ENCODE data around the gene PCGF6. TPM values are rescaled to one million over a fixed set of nuclear protein-coding genes. Genes with fewer than 3 reads are reported as not detected.
A peak's percentile ranks its signal among the peaks of the same experiment; 100 is the strongest.

PCGF6 gene
- polyA plus RNA-seq, 1 of the 3 experiments (the other 2 are of a cell fraction) = 5.1 TPM

DNA sequence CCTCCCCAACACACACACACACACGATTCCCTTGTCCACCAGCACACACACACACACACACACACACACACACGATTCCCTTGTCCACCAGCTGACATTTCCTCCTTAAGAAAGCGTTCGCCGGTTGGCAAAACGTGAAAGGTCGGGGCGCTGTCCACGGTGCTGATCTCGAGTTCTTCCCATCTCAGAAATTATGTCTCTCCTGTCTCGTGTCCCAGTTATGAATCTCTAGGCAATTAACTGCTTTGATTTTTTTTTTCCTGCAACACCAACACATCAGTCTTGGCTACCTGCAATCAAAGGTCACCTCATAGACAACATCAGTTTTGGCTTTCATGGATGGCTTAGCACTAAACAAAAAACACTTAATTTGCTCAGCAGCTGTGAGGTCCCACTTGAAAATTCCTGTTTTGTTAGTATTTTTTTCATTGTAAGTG lies 72.1 kb downstream of the PCGF6 start:
- ChIA-PET POLR2A (interaction anchor here (2.7 kb wide), 1 partner anchor 12 kb away, joined by 8 read pairs; no protein-coding TSS in a partner anchor), CTCF (interaction anchor here (1.1 to 2.3 kb wide), 7 partner anchors 8 to 444 kb away, joined by 3 to 10 read pairs (median 3); partner anchors contain the start of gene CNNM2)
- H3K79me2 ChIP-seq (ENCODE audit: insufficient read depth) = no peaks in the 10 kb centered on the region
- H3K9me2 ChIP-seq = peaks cover 5% of the 10 kb centered on the region; the same call in 1 of the 2 replicates
- H3K4me3 ChIP-seq (ENCODE audit: low read depth in 2 of 2, low read length in 1 of 2) = peak overlapping the region in 1 of 2 experiments; percentile 54; a peak in 1 of 4 replicates
- no peak overlapping the region for H3K9ac ChIP-seq
- H3K36me3 ChIP-seq (replicated peaks in 1 of 2; ENCODE audit: control insufficient read depth in 1 of 2, insufficient read depth in 2 of 2, low read length in 1 of 2) = no peaks in the 10 kb centered on the region
- H3F3A ChIP-seq (replicated peaks; ENCODE audit: insufficient read depth) = peaks cover 11% of the 10 kb centered on the region
- DNase-seq = no peak
- no peak overlapping the region for H2AFZ ChIP-seq (ENCODE audit: low read depth)
- peaks cover 6% of the 10 kb centered on the region; the same call in 1 of the 2 replicates for H3K27me3 ChIP-seq (ENCODE audit: insufficient read depth)
- no peak overlapping the region for H3K27ac ChIP-seq (ENCODE audit: low read depth in 2 of 2, low read length in 1 of 2)
- no peaks in the 10 kb centered on the region for H3K9me3 ChIP-seq
- peak; percentile 99 for TF ChIP-seq REST (IDR thresholded peaks at IDR 0.05; ENCODE audit: low read depth, low read length)
- no peak for TF ChIP-seq YY1 (IDR thresholded peaks at IDR 0.05; ENCODE audit: low read depth)
- 0 out of 2 replicates have a peak overlapping the region, but pooled peaks have one; percentile 88 for H3K4me2 ChIP-seq
- peaks cover 17% of the 10 kb centered on the region; the same call in 1 of the 2 replicates for H4K20me1 ChIP-seq (ENCODE audit: insufficient read depth)
- 16% methylated on average over 11 of the region's 11 CpGs for WGBS (ENCODE audit: low lambda C conversion rate)
- peaks cover 1 to 22% of the 10 kb centered on the region in 2 experiments for H3K4me1 ChIP-seq (ENCODE audit: control insufficient read depth in 1 of 2, insufficient read depth in 2 of 2, low read depth in 1 of 2, low read length in 1 of 2)

DNA sequence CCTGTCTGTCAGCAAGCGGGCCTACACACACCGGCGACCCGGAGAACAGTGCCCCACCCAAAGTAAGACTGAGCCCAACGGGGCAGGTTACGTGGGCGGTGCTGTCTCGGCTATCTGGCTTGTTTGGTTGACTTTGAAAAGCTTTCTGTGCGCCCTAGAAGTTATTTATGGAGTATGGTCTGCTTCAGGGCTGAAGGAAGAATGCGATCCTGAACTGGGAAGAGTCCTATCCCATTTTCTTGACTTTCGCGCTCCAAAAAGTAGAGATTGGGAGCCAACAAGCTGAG lies 72.5 kb downstream of the PCGF6 start:
- Histone ChIP-seq H2AFZ (ENCODE audit: low read depth) (no peak overlapping the region), H3F3A (replicated peaks; ENCODE audit: insufficient read depth) (peaks cover 15% of the 10 kb centered on the region), H3K27me3 (ENCODE audit: insufficient read depth) (peaks cover 6% of the 10 kb centered on the region; the same call in 1 of the 2 replicates), H3K4me1 (ENCODE audit: control insufficient read depth in 1 of 2, insufficient read depth in 2 of 2, low read depth in 1 of 2, low read length in 1 of 2) (peaks cover 5 to 23% of the 10 kb centered on the region in 2 experiments), H3K36me3 (replicated peaks in 1 of 2; ENCODE audit: control insufficient read depth in 1 of 2, insufficient read depth in 2 of 2, low read length in 1 of 2) (no peaks in the 10 kb centered on the region), H3K9me2 (peaks cover 5% of the 10 kb centered on the region; the same call in 1 of the 2 replicates), H3K4me3 (ENCODE audit: low read depth in 2 of 2, low read length in 1 of 2) (peak overlapping the region in 1 of 2 experiments; percentile 54; a peak in 2 of 4 replicates), H3K4me2 (0 out of 2 replicates have a peak overlapping the region, but pooled peaks have one; percentile 88), H3K9me3 (no peaks in the 10 kb centered on the region), H3K27ac (ENCODE audit: low read depth in 2 of 2, low read length in 1 of 2) (no peak overlapping the region), H3K9ac (no peak overlapping the region), H3K79me2 (ENCODE audit: insufficient read depth) (no peaks in the 10 kb centered on the region), H4K20me1 (ENCODE audit: insufficient read depth) (peaks cover 18% of the 10 kb centered on the region)
- no peak for DNase-seq
- CTCF ChIA-PET = interaction anchor here (1.1 to 2.3 kb wide), 7 partner anchors 9 to 443 kb away, joined by 3 to 10 read pairs (median 4); no protein-coding TSS in a partner anchor
- WGBS (ENCODE audit: low lambda C conversion rate) = 31% methylated on average over 11 of the region's 12 CpGs
- POLR2A ChIA-PET = interaction anchor here (2.7 kb wide), 1 partner anchor 13 kb away, joined by 8 read pairs; no protein-coding TSS in a partner anchor
- TF ChIP-seq ELF1 (IDR thresholded peaks at IDR 0.05) (no peak), FOXJ3 (CRISPR knock-in tag; IDR thresholded peaks at IDR 0.05) (no peak), MEF2A (IDR thresholded peaks at IDR 0.05; ENCODE audit: borderline replicate concordance, low read depth) (no peak), IRF3 (IDR thresholded peaks at IDR 0.05; ENCODE audit: low read depth, low read length) (no peak), FOSL2 (IDR thresholded peaks at IDR 0.05; ENCODE audit: borderline replicate concordance, low read depth) (no peak), NFIC (IDR thresholded peaks at IDR 0.05; ENCODE audit: borderline replicate concordance) (no peak), FOXM1 (IDR thresholded peaks at IDR 0.05; ENCODE audit: low read depth) (no peak), MAX (IDR thresholded peaks at IDR 0.05; ENCODE audit: low read depth) (no peak), RAD21 (IDR thresholded peaks at IDR 0.05; ENCODE audit: low read length) (no peak), REST (IDR thresholded peaks at IDR 0.05; ENCODE audit: low read depth, low read length) (no peak), TAF1 (IDR thresholded peaks at IDR 0.05; ENCODE audit: borderline replicate concordance, low read depth, low read length) (no peak), GABPA (IDR thresholded peaks at IDR 0.05; ENCODE audit: low read depth) (no peak), YY1 (IDR thresholded peaks at IDR 0.05; ENCODE audit: low read depth) (no peak), TCF12 (IDR thresholded peaks at IDR 0.05) (no peak)
- TF ChIP-seq, protein P1, sequence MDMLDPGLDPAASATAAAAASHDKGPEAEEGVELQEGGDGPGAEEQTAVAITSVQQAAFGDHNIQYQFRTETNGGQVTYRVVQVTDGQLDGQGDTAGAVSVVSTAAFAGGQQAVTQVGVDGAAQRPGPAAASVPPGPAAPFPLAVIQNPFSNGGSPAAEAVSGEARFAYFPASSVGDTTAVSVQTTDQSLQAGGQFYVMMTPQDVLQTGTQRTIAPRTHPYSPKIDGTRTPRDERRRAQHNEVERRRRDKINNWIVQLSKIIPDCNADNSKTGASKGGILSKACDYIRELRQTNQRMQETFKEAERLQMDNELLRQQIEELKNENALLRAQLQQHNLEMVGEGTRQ (IDR thresholded peaks at IDR 0.05; ENCODE audit: borderline replicate concordance, low read depth, low read length) = no peak

All from SK-N-SH (cell line).